Omental fat pad (tissue), 4 donors: ENCODE data around the gene CPED1. TPM values are rescaled to one million over a fixed set of nuclear protein-coding genes. Genes with fewer than 3 reads are reported as not detected.
A peak's percentile ranks its signal among the peaks of the same experiment; 100 is the strongest.

ENCODE experiments used
- ATAC-seq: fragments of 150-250 bp; one replicate; pipeline ENCODE4 v1.9.1; 2016; ENCODE audit warnings: mild to moderate bottlenecking, moderate library complexity; ENCODE audit not compliant: low FRiP score
- DNase-seq: peaks from one replicate; pipeline ENCODE4 v3.0.0-alpha.2; 2019; ENCODE audit warnings: low spot score
- CTCF ChIP-seq, 3 donors: fragments of 450-650 bp; IDR thresholded peaks; one replicate each; pipeline ENCODE4 v1.5.1; 2016 to 2017; ENCODE audit warnings: antibody characterized with exemption in 3 of 3, mild to moderate bottlenecking in 3 of 3, moderate library complexity in 2 of 3
- total RNA-seq, 4 donors: library from RNA; depleted of rRNA; stranded (reverse); fragments of >200 nt; gene quantifications; one replicate each; pipeline ENCODE4 v1.1.0, GENCODE V29; 2016

Gene CPED1
- total RNA-seq, 4 donors from 2014 or later: 24.9 to 63.9 (median 40.9) TPM

GRCh38 chr7:120996333-120996987 lies 7.9 kb downstream of the CPED1 start:
- TF ChIP-seq CTCF (IDR thresholded peaks at IDR 0.05): no peak
- DNase-seq (peak; percentile 37), ATAC-seq (no peak)

DNA sequence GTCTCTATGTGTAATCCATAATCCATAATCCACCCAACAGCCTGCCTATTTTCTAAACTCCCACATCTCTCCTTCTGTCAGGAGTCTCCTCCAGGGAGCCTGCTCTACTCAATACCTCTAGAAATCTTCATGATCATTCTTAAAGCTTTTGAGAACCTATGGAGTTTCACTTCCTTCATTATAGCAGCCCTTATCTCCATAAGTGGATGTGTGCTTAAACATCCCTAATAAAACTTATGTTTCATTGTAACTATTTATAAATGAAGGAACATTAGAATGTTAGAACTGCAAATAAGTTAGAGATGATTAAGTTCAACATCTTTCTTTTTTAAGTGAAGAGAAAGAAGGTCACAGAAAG lies 8.5 kb downstream of the CPED1 start:
- TF ChIP-seq CTCF (IDR thresholded peaks at IDR 0.05): no peak
- DNase-seq (no peak), ATAC-seq (no peak)

- TF ChIP-seq CTCF (IDR thresholded peaks at IDR 0.05): no peak
- ATAC-seq (no peak), DNase-seq (no peak)
Observed at GRCh38 chr7:120997882-120998474, 9.5 kb downstream of the CPED1 start.

GRCh38 chr7:120998520-120998919 lies 10.0 kb downstream of the CPED1 start:
- ATAC-seq (no peak), DNase-seq (no peak)
- TF ChIP-seq CTCF (IDR thresholded peaks at IDR 0.05): no peak

DNA sequence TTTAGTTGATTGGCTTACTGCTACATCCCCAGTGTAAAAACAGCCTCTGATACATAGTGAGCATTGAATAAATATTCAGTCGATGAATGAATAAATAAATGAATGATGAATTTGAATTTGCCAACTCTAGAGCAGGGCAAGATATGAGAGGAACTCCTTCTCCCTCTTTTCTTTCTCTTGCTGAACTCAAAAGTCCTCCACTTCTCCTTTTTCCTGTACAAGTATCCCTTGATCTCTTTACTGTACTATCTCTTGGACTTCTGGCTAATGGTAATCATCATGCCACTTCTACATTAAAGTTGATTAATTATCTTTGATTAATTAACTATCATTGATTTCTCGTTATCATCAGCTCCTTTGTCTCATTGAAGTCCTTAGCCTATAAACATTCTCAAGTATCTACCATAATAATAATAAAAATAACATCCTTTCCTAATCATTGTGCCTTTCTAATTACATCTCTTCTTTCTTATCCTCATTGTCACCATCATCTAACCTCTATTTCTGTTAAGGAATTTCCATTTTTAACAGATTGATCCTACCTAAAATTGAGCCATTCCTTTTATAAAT lies 10.6 kb downstream of the CPED1 start:
- no peak for TF ChIP-seq CTCF (IDR thresholded peaks at IDR 0.05)
- DNase-seq: no peak
- no peak for ATAC-seq

DNA sequence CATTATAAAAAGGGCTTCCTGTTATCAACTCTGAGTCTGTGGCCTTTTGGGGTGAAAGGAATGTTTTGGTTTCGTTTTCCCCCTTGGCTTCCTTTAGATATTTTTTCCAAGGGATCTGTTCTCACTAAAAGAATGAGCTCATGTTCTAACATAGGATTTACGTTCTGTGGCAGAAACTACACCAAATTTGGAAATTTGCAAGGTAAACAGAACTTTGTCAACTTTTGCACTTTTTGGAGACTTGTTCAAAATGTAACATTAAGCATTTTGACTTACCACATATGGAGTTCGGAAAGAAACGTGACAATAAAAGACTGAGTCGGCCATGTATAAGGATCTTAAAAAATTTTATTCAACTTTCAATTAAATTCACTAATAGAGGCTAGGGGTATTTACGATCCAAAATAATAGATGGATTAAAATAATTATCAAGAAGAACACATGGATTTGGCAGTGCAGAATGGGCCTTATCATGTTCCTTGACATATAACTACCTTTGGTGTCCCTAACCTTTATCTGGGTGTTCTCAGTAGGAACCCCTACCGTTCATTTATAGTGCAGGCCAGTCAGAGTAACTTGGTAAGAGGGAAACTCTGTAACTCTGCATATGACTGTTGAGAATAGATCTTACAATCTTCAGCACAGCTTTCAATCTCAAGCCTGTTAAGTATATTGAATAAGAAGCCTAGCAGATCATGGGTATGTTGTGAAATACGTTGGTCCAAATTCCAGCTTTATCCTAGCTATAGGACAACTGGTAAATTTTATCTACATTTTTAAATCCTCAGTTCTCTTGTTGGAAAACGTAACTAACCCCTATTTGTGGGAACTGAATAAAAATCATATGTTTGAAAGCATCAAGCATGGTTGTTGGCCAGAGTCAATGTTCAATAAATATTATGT lies 11.8 kb downstream of the CPED1 start:
- TF ChIP-seq CTCF (IDR thresholded peaks at IDR 0.05): no peak
- ATAC-seq (peak; percentile 38), DNase-seq (no peak)
